SK-N-SH (cell line): ENCODE results near the gene CSRNP3. TPM values are rescaled to one million over a fixed set of nuclear protein-coding genes. Genes with fewer than 3 reads are reported as not detected.

Experiments
- CTCF ChIA-PET: fragments of 300-600, 350-600 bp; formaldehyde crosslinking; extraction: SDS; loops from one replicate; lab custom pipeline; 2021; lab: Yijun Ruan, JAX
- POLR2A ChIA-PET: fragments of 350-600 bp; sonication (Branson Sonifier 250); formaldehyde crosslinking; extraction: SDS; loops from one replicate; lab custom pipeline; 2020; ENCODE audit warnings: antibody characterized with exemption, inconsistent platforms; lab: Yijun Ruan, JAX
- DNase-seq: peaks from one replicate; pipeline ENCODE4 v3.0.0; 2012
- H2AFZ ChIP-seq: fragments of 200-600 bp; sonication (generic); 2 replicates; pipeline ENCODE4 v1.8.1; 2016; ENCODE audit warnings: antibody characterized with exemption, mild to moderate bottlenecking, low read depth
- H3F3A ChIP-seq: fragments of 200-600 bp; sonication (generic); replicated peaks from 2 replicates; pipeline ENCODE3; 2016; ENCODE audit warnings: antibody characterized with exemption, mild to moderate bottlenecking; ENCODE audit not compliant: insufficient read depth
- H3K27ac ChIP-seq, 2 experiments: fragments of 200-500 bp in 1 of 2; fragments of 200-600 bp in 1 of 2; sonication (Bioruptor generic) in 1 of 2; sonication (generic), shearing (Covaris generic) in 1 of 2; 2 replicates each; pipeline versions ENCODE4 v1.5.1 to v1.6.1; 2014 to 2016; ENCODE audit warnings: low read depth in 2 of 2, inconsistent platforms in 1 of 2, low read length in 1 of 2, mild to moderate bottlenecking in 1 of 2, mixed read lengths in 1 of 2
- H3K27me3 ChIP-seq: fragments of 200-600 bp; sonication (generic), shearing (Covaris generic); 2 replicates; pipeline ENCODE4 v1.6.1; 2016; ENCODE audit warnings: mixed run types; ENCODE audit not compliant: insufficient read depth
- H3K36me3 ChIP-seq, 2 experiments: fragments of 200-500 bp in 1 of 2; fragments of 200-600 bp in 1 of 2; sonication (Bioruptor generic) in 1 of 2; sonication (generic) in 1 of 2; replicated peaks in 1 of 2; 2 replicates each; pipeline versions ENCODE3 to v1.5.1; 2014 to 2016; ENCODE audit warnings: low read length in 1 of 2, mild to moderate bottlenecking in 1 of 2; ENCODE audit not compliant: insufficient read depth in 2 of 2, control insufficient read depth in 1 of 2
- H3K4me1 ChIP-seq, 2 experiments: fragments of 200-500 bp in 1 of 2; fragments of 200-600 bp in 1 of 2; sonication (Bioruptor generic) in 1 of 2; sonication (generic), shearing (Covaris generic) in 1 of 2; 2 replicates each; pipeline versions ENCODE4 v1.5.1 to v1.6.1; 2014 to 2016; ENCODE audit warnings: low read depth in 1 of 2, low read length in 1 of 2, mixed run types in 1 of 2; ENCODE audit not compliant: insufficient read depth in 2 of 2, control insufficient read depth in 1 of 2
- H3K4me2 ChIP-seq: fragments of 200-600 bp; sonication (generic), shearing (Covaris generic); 2 replicates; pipeline ENCODE4 v1.6.1; 2017; ENCODE audit warnings: mixed run types
- H3K4me3 ChIP-seq, 2 experiments: fragments of 200-500 bp in 1 of 2; fragments of 200-600 bp in 1 of 2; sonication (Bioruptor generic) in 1 of 2; sonication (generic), shearing (Covaris generic) in 1 of 2; 2 replicates each; pipeline versions ENCODE4 v1.5.1 to v1.8.1; 2014 to 2016; ENCODE audit warnings: low read depth in 2 of 2, inconsistent platforms in 1 of 2, low read length in 1 of 2, mild to moderate bottlenecking in 1 of 2, mixed read lengths in 1 of 2, moderate library complexity in 1 of 2
- H3K79me2 ChIP-seq: fragments of 200-600 bp; sonication (generic); 2 replicates; pipeline ENCODE4 v1.8.1; 2017; ENCODE audit warnings: mild to moderate bottlenecking; ENCODE audit not compliant: insufficient read depth
- H3K9ac ChIP-seq: fragments of 200-600 bp; sonication (generic); 2 replicates; pipeline ENCODE4 v1.6.1; 2017; ENCODE audit warnings: mixed run types
- H3K9me2 ChIP-seq: fragments of 200-600 bp; sonication (generic); 2 replicates; pipeline ENCODE4 v1.6.1; 2017; ENCODE audit warnings: mixed run types
- H3K9me3 ChIP-seq: fragments of 200-600 bp; sonication (generic); 2 replicates; pipeline ENCODE4 v1.6.1; 2017; ENCODE audit warnings: mixed run types, mild to moderate bottlenecking, moderate library complexity
- H4K20me1 ChIP-seq: fragments of 200-600 bp; sonication (generic); 2 replicates; pipeline ENCODE4 v1.6.1; 2017; ENCODE audit warnings: mild to moderate bottlenecking, mixed run types; ENCODE audit not compliant: insufficient read depth
- CHD2 ChIP-seq: fragments of 150-350 bp; IDR thresholded peaks from 2 replicates; pipeline ENCODE4 v1.6.1; 2018; ENCODE audit warnings: low read length; ENCODE audit not compliant: partially characterized antibody
- EP300 ChIP-seq, 2 experiments: IDR thresholded peaks; 2 replicates each; pipeline versions ENCODE4 v1.4.0 to v1.6.1; 2012; ENCODE audit warnings: borderline replicate concordance in 1 of 2, low read depth in 1 of 2, low read length in 1 of 2
- FOXJ3 ChIP-seq: sonication (generic); formaldehyde crosslinking; IDR thresholded peaks from 2 replicates; pipeline ENCODE4 v1.5.1; 2020; ENCODE audit warnings: mild to moderate bottlenecking, missing genetic modification reagents
- JUND ChIP-seq: IDR thresholded peaks from 2 replicates; pipeline ENCODE4 v1.4.0; 2012
- MAX ChIP-seq: IDR thresholded peaks from 2 replicates; pipeline ENCODE4 v1.4.0; 2012; ENCODE audit warnings: low read depth
- NFIC ChIP-seq: IDR thresholded peaks from 2 replicates; pipeline ENCODE4 v1.4.0; 2012; ENCODE audit warnings: borderline replicate concordance
- NRF1 ChIP-seq: IDR thresholded peaks from 2 replicates; pipeline ENCODE4 v1.6.1; 2012; ENCODE audit warnings: low read depth, mild to moderate bottlenecking, low read length
- POLR2AphosphoS5 ChIP-seq: IDR thresholded peaks from 2 replicates; pipeline ENCODE4 v1.6.1; 2012; ENCODE audit warnings: low read depth, low read length
- RCOR1 ChIP-seq: fragments of 150-350 bp; IDR thresholded peaks from 2 replicates; pipeline ENCODE4 v1.6.1; 2017; ENCODE audit warnings: antibody characterized with exemption, low read length
- RXRA ChIP-seq: IDR thresholded peaks from 2 replicates; pipeline ENCODE4 v1.4.0; 2012; ENCODE audit warnings: low read depth, mild to moderate bottlenecking, borderline replicate concordance
- SIN3A ChIP-seq: IDR thresholded peaks from 2 replicates; pipeline ENCODE4 v1.6.1; 2012; ENCODE audit warnings: low read depth, mild to moderate bottlenecking, low read length, moderate library complexity, borderline replicate concordance
- SMC3 ChIP-seq: IDR thresholded peaks from 2 replicates; pipeline ENCODE4 v1.6.1; 2012; ENCODE audit warnings: low read depth, low read length, improper control_type of control experiment
- TAF1 ChIP-seq: IDR thresholded peaks from 2 replicates; pipeline ENCODE4 v1.6.1; 2012; ENCODE audit warnings: low read depth, mild to moderate bottlenecking, low read length, moderate library complexity, borderline replicate concordance
- TCF12 ChIP-seq: IDR thresholded peaks from 2 replicates; pipeline ENCODE4 v1.4.0; 2012
- TEAD4 ChIP-seq: IDR thresholded peaks from 2 replicates; pipeline ENCODE4 v1.4.0; 2012; ENCODE audit warnings: mild to moderate bottlenecking, borderline replicate concordance; ENCODE audit not compliant: insufficient read depth
- YY1 ChIP-seq: IDR thresholded peaks from 2 replicates; pipeline ENCODE4 v1.4.0; 2012; ENCODE audit warnings: low read depth, mild to moderate bottlenecking
- WGBS: methylation state at CpG from one replicate; pipeline ENCODE4 v1.1.6; 2017; ENCODE audit warnings: low lambda C conversion rate; 5-methylcytosine and 5-hydroxymethylcytosine counted together
- polyA plus RNA-seq, 3 experiments: library from polyadenylated mRNA; depleted of rRNA; stranded (reverse); fragments of >200 nt; gene quantifications; 2 replicates each; pipeline ENCODE4 v1.2.3, GENCODE V29; 2012
- TF ChIP-seq, protein P1 (sequence below): IDR thresholded peaks from 2 replicates; pipeline ENCODE4 v1.6.1; 2012; ENCODE audit warnings: mild to moderate bottlenecking, low read depth, low read length, moderate library complexity

CSRNP3 gene
- polyA plus RNA-seq, 1 of the 3 experiments (the other 2 are of a cell fraction) = 1.0 TPM

GRCh38 chr2:165479856-165480255 is 10.4 kb downstream of the CSRNP3 start:
- DNase-seq = no peak
- Histone ChIP-seq H3K36me3 (peaks cover 0 to 2% of the 10 kb centered on the region in 2 experiments), H2AFZ (no peak overlapping the region), H3K27me3 (no peaks in the 10 kb centered on the region), H3F3A (no peaks in the 10 kb centered on the region), H3K9me3 (no peaks in the 10 kb centered on the region), H3K79me2 (no peaks in the 10 kb centered on the region), H3K9ac (no peak overlapping the region), H3K27ac (no peak overlapping the region; a peak in 1 of 4 replicates), H3K4me1 (peaks cover 0 to 6% of the 10 kb centered on the region in 2 experiments; a peak in 3 of 4 replicates), H3K4me2 (no peak overlapping the region), H4K20me1 (no peaks in the 10 kb centered on the region), H3K9me2 (no peaks in the 10 kb centered on the region), H3K4me3 (no peak overlapping the region)
- 91% methylated on average over 4 of the region's 4 CpGs for WGBS
- ChIA-PET POLR2A (no interaction called here), CTCF (interaction anchor here (0.7 kb wide), 1 partner anchor 8 kb away, joined by 3 read pairs; no protein-coding TSS in a partner anchor)
- no peak for TF ChIP-seq SMC3

DNA sequence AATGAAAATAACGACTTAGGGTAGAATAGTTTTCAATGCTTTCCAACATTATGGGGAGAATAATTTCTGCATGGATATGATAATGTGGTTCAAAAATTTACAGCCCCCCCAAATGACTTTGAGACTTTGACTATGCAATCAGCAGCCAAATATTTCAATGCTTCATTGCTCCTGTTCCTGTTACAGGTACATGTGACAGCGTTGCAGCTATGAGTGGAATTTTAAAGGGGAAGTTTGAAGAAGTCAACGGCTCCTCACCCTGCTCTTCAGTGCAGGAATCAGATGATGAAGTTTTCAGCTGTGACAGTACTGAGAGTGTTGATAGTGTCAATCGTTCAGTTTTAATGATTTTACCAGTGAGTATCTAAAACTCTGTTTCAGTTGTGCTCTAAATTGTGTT is 25.1 kb downstream of the CSRNP3 start:
- Histone ChIP-seq H3K4me3 (no peak overlapping the region), H3K9ac (no peak overlapping the region), H4K20me1 (no peaks in the 10 kb centered on the region), H2AFZ (no peak overlapping the region), H3K79me2 (no peaks in the 10 kb centered on the region), H3K27ac (no peak overlapping the region), H3K9me2 (no peaks in the 10 kb centered on the region), H3K36me3 (peaks cover 7 to 29% of the 10 kb centered on the region in 2 experiments), H3F3A (no peaks in the 10 kb centered on the region), H3K27me3 (no peaks in the 10 kb centered on the region), H3K9me3 (no peaks in the 10 kb centered on the region), H3K4me1 (no peaks in the 10 kb centered on the region; a peak in 1 of 4 replicates), H3K4me2 (no peak overlapping the region)
- TF ChIP-seq NFIC (no peak), SMC3 (no peak), SIN3A (no peak), CHD2 (no peak), TEAD4 (no peak), TCF12 (no peak), FOXJ3 (CRISPR knock-in tag) (no peak), YY1 (no peak), MAX (no peak), RCOR1 (no peak), POLR2AphosphoS5 (no peak), JUND (no peak), NRF1 (no peak)
- CTCF ChIA-PET = interaction anchor here (1.0 kb wide), 1 partner anchor 64 kb away, joined by 3 read pairs; no protein-coding TSS in a partner anchor
- DNase-seq = no peak
- WGBS = 85% methylated on average over 4 of the region's 4 CpGs
- POLR2A ChIA-PET = no interaction called here

DNA sequence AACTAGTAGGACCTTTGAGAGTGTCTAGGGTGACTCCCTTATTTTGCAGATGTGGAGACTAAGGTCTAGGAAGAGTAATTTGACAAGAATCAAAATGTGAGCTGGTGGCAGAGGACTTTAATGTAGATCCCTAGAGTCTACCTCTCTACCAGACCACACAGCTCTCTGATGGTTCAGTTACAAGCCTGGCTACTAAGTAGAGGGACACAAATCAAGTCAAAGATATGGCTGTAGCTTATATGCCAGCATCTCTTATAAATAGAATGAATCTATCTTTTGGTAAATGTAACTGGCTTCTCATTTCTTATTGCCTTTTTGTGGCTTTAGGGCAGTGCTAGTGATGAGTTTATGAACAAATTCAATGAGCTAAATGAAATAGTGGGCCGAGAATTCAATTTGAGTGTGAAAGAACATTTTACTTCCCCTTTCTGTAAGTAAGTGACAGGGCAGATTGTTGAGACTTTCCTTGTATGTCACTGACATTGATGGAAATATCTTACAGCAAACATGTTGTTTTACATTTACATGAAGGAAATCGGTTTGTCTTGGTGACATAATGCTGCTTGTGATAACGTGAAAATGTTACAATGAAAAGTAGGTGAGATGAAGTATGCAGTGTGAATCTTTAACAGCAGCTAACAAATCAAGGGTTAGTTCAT is 28.3 kb downstream of the CSRNP3 start:
- TF ChIP-seq POLR2AphosphoS5 = no peak
- TF ChIP-seq, protein P1, sequence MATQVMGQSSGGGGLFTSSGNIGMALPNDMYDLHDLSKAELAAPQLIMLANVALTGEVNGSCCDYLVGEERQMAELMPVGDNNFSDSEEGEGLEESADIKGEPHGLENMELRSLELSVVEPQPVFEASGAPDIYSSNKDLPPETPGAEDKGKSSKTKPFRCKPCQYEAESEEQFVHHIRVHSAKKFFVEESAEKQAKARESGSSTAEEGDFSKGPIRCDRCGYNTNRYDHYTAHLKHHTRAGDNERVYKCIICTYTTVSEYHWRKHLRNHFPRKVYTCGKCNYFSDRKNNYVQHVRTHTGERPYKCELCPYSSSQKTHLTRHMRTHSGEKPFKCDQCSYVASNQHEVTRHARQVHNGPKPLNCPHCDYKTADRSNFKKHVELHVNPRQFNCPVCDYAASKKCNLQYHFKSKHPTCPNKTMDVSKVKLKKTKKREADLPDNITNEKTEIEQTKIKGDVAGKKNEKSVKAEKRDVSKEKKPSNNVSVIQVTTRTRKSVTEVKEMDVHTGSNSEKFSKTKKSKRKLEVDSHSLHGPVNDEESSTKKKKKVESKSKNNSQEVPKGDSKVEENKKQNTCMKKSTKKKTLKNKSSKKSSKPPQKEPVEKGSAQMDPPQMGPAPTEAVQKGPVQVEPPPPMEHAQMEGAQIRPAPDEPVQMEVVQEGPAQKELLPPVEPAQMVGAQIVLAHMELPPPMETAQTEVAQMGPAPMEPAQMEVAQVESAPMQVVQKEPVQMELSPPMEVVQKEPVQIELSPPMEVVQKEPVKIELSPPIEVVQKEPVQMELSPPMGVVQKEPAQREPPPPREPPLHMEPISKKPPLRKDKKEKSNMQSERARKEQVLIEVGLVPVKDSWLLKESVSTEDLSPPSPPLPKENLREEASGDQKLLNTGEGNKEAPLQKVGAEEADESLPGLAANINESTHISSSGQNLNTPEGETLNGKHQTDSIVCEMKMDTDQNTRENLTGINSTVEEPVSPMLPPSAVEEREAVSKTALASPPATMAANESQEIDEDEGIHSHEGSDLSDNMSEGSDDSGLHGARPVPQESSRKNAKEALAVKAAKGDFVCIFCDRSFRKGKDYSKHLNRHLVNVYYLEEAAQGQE = no peak
- no peak for TF ChIP-seq SIN3A
- no peak for TF ChIP-seq RXRA
- TF ChIP-seq EP300 (IDR thresholded peaks at IDR 0.05; ENCODE audit: borderline replicate concordance in 1 of 2, low read depth in 1 of 2, low read length in 1 of 2) = no peak
- TF ChIP-seq TAF1 = no peak
- CTCF ChIA-PET = no interaction called here

More for the DNA sequence above, 28.3 kb downstream of the CSRNP3 start:
- Histone ChIP-seq H3K36me3 (peaks cover 10 to 33% of the 10 kb centered on the region in 2 experiments), H3F3A (no peaks in the 10 kb centered on the region), H3K4me3 (no peak overlapping the region), H3K79me2 (no peaks in the 10 kb centered on the region), H3K27me3 (no peaks in the 10 kb centered on the region), H4K20me1 (no peaks in the 10 kb centered on the region), H3K27ac (no peak overlapping the region), H3K4me2 (no peak overlapping the region), H2AFZ (no peak overlapping the region), H3K9ac (no peak overlapping the region), H3K9me3 (no peaks in the 10 kb centered on the region), H3K4me1 (no peaks in the 10 kb centered on the region; a peak in 1 of 4 replicates), H3K9me2 (no peaks in the 10 kb centered on the region)
- 86% methylated on average over 3 of the region's 3 CpGs for WGBS
- no peak for DNase-seq
- POLR2A ChIA-PET = no interaction called here
